ENCODE measurements around the gene SHISAL1.

Gene SHISAL1

DNA sequence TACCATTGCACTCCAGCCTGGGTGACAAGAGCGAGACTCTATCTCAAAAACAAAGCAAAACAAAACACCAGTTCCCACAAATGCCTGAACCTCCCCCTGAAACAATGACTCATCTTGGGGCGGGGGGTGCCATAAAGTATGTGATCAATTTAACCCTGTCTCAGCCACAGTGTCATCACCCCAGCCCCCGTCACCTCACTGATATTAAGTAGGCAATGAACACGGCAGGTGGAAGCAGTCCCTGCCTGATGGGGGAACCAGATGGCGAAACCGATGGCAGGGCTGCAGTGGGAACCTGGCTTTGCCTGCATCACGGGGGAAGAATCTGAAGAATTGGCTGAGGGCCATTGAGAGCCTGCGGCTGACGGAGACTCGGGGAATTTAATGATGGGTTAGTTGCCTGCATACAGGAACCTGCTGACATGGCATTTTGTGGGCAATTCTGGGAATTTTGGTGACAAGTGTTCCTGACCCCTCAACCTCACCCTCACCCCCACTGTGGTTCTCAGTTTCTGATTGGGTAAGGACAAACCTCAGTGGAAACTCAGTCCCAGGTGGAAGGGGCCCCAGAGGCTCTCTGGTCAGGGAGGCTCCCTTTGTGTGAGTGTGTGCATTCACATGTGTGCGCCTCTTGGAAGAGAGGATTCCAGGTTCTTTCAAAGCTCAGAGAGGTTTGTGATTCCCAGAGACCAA, 39.1 kb upstream of the SHISAL1 start:
- TF ChIP-seq POLR2AphosphoS5 (IDR thresholded peaks at IDR 0.05; ENCODE audit: low read depth): no peak
- TF ChIP-seq, protein P1, sequence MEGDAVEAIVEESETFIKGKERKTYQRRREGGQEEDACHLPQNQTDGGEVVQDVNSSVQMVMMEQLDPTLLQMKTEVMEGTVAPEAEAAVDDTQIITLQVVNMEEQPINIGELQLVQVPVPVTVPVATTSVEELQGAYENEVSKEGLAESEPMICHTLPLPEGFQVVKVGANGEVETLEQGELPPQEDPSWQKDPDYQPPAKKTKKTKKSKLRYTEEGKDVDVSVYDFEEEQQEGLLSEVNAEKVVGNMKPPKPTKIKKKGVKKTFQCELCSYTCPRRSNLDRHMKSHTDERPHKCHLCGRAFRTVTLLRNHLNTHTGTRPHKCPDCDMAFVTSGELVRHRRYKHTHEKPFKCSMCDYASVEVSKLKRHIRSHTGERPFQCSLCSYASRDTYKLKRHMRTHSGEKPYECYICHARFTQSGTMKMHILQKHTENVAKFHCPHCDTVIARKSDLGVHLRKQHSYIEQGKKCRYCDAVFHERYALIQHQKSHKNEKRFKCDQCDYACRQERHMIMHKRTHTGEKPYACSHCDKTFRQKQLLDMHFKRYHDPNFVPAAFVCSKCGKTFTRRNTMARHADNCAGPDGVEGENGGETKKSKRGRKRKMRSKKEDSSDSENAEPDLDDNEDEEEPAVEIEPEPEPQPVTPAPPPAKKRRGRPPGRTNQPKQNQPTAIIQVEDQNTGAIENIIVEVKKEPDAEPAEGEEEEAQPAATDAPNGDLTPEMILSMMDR (IDR thresholded peaks at IDR 0.05; ENCODE audit: insufficient read depth, low read length): no peak
- TF ChIP-seq SPI1 (IDR thresholded peaks at IDR 0.05; ENCODE audit: borderline replicate concordance, low read depth): no peak
- TF ChIP-seq, protein P2, sequence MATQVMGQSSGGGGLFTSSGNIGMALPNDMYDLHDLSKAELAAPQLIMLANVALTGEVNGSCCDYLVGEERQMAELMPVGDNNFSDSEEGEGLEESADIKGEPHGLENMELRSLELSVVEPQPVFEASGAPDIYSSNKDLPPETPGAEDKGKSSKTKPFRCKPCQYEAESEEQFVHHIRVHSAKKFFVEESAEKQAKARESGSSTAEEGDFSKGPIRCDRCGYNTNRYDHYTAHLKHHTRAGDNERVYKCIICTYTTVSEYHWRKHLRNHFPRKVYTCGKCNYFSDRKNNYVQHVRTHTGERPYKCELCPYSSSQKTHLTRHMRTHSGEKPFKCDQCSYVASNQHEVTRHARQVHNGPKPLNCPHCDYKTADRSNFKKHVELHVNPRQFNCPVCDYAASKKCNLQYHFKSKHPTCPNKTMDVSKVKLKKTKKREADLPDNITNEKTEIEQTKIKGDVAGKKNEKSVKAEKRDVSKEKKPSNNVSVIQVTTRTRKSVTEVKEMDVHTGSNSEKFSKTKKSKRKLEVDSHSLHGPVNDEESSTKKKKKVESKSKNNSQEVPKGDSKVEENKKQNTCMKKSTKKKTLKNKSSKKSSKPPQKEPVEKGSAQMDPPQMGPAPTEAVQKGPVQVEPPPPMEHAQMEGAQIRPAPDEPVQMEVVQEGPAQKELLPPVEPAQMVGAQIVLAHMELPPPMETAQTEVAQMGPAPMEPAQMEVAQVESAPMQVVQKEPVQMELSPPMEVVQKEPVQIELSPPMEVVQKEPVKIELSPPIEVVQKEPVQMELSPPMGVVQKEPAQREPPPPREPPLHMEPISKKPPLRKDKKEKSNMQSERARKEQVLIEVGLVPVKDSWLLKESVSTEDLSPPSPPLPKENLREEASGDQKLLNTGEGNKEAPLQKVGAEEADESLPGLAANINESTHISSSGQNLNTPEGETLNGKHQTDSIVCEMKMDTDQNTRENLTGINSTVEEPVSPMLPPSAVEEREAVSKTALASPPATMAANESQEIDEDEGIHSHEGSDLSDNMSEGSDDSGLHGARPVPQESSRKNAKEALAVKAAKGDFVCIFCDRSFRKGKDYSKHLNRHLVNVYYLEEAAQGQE (IDR thresholded peaks at IDR 0.05; ENCODE audit: insufficient replicate concordance, low read depth): no peak
- TF ChIP-seq GABPA (IDR thresholded peaks at IDR 0.05; ENCODE audit: low read depth): no peak
- Histone ChIP-seq H3K4me3 (replicated peaks; ENCODE audit: insufficient read depth, low read length) (no peak overlapping the region), H3K27me3 (ENCODE audit: insufficient read depth, poor library complexity, severe bottlenecking) (peaks cover 12% of the 10 kb centered on the region), H3K27ac (replicated peaks) (no peak overlapping the region)
- DNase-seq (ENCODE audit: low read depth in 1 of 2, low spot score in 1 of 2): peak in 1 of 2 experiments; percentile 7

DNA sequence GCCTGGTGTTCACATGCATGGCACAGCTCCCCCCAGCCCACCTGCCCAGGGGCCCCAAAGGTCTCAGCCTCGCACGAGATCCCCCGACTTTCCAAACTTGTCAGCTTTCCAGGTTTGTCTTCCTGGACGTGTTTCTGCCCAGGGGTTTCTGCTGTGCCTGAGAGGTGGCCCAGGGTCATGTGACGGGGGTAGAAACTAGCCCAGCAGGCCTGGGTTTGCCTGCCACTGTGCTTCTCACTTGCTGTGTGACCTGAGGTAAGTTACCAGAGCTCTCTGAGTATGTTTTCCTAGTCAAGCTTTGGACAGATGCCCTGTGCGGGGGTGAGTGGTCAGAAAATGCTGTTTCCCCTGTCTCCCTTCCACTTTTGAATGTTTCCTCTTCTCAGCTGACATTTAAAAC, 38.3 kb upstream of the SHISAL1 start:
- no peak overlapping the region for H3K27ac ChIP-seq (replicated peaks)
- no peak for DNase-seq (ENCODE audit: low read depth in 1 of 2, low spot score in 1 of 2)
- TF ChIP-seq POLR2AphosphoS5 (IDR thresholded peaks at IDR 0.05; ENCODE audit: low read depth) (no peak), SPI1 (IDR thresholded peaks at IDR 0.05; ENCODE audit: borderline replicate concordance, low read depth) (no peak), GABPA (IDR thresholded peaks at IDR 0.05; ENCODE audit: low read depth) (no peak)
- TF ChIP-seq, protein P2 (IDR thresholded peaks at IDR 0.05; ENCODE audit: insufficient replicate concordance, low read depth): no peak
- TF ChIP-seq, protein P1 (IDR thresholded peaks at IDR 0.05; ENCODE audit: insufficient read depth, low read length): no peak
- peaks cover 12% of the 10 kb centered on the region for H3K27me3 ChIP-seq (ENCODE audit: insufficient read depth, poor library complexity, severe bottlenecking)
- no peak overlapping the region for H3K4me3 ChIP-seq (replicated peaks; ENCODE audit: insufficient read depth, low read length)

DNA sequence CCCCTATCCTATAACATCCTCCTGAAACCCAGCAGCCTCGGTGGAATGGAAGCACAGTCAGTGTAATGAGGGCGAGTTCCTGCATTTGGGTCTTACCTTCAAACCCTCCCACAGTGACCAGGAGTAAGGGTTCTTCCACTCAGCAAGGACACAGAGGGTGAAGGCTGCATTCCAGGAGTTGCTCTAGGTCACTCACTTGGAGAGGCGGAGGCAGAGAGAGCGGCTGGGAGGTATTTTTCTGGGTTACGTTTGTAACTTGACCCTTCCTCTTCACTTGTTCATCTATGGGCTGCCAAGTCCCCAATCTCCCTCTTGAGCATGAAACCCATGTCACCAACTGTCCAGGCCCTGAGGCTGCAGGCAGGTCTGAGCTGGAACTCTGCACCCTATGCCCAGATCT, 36.8 kb upstream of the SHISAL1 start:
- H3K4me3 ChIP-seq (replicated peaks; ENCODE audit: insufficient read depth, low read length): no peak overlapping the region
- no peak overlapping the region for H3K27ac ChIP-seq (replicated peaks)
- TF ChIP-seq SPI1 (IDR thresholded peaks at IDR 0.05; ENCODE audit: borderline replicate concordance, low read depth): no peak
- TF ChIP-seq, protein P2 (IDR thresholded peaks at IDR 0.05; ENCODE audit: insufficient replicate concordance, low read depth): no peak
- TF ChIP-seq POLR2AphosphoS5 (IDR thresholded peaks at IDR 0.05; ENCODE audit: low read depth): no peak
- TF ChIP-seq GABPA (IDR thresholded peaks at IDR 0.05; ENCODE audit: low read depth): no peak
- TF ChIP-seq, protein P1 (IDR thresholded peaks at IDR 0.05; ENCODE audit: insufficient read depth, low read length): no peak
- H3K27me3 ChIP-seq (ENCODE audit: insufficient read depth, poor library complexity, severe bottlenecking): peaks cover 12% of the 10 kb centered on the region
- DNase-seq (ENCODE audit: low read depth in 1 of 2, low spot score in 1 of 2): no peak

Data from HL-60 (cell line).